Inflammatory macrophage treated with lipopolysaccharide for 4 hours (primary cell): Measurements from ENCODE around the gene SMG6.
"Not testable (repeated sequence)": the region's sequence is repeated elsewhere in the genome, so short reads cannot be mapped to it uniquely, and the experiment has no call there.

Experiments used
- DNase-seq: peaks from one replicate; pipeline ENCODE4 v3.0.0-alpha.2; 2020

The SMG6 gene

DNA sequence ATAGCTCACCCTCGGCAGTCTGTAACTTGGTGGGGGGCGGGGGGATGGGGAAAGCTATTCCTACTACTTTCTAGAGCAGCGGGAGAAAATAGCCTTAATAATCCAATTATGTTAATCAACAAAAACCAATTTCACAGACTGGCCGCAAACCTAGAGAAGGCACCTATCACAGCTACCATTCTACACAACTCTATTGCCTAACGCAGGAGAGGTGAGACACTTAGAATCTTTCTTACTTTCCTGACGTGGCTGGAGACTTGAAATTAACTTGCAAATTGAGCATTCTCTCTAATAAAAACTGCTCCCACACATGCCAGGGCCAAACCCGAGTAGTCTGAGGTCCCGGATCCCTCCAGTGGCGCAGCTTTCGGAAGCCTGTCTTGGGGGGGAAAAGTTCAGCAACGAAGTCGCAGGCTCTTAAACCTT, 794 bp downstream of the SMG6 start:
- DNase-seq: no peak

GRCh38 chr17:2299756-2300155, 3.8 kb downstream of the SMG6 start:
- DNase-seq: no peak

DNA sequence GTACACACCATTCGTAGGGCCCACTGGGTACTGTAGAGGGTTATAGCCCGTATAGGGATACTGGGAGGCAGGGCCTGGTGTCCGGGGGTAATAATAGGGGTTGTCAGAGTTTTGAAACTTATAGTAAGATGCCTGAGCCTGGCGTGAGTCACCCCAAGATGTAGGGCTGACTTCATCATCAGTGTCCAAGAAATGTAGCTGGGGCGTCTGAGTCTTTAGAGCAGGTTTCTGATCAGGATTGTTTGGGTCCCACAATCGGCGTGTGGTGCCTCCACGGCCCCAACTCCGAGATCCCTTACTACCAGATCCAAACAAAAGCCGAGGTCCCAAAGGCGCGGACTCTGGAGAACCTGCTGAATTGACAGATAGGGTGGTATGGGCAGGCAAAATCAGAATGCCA, 4.4 kb downstream of the SMG6 start:
- DNase-seq: no peak

GRCh38 chr17:2297023-2297422, 6.6 kb downstream of the SMG6 start:
- no peak for DNase-seq

- no peak for DNase-seq
Observed at GRCh38 chr17:2295575-2295974, 8.0 kb downstream of the SMG6 start.

GRCh38 chr17:2292100-2292499, 11.5 kb downstream of the SMG6 start:
- no peak for DNase-seq

GRCh38 chr17:2289878-2290478, 13.6 kb downstream of the SMG6 start:
- DNase-seq: no peak

DNA sequence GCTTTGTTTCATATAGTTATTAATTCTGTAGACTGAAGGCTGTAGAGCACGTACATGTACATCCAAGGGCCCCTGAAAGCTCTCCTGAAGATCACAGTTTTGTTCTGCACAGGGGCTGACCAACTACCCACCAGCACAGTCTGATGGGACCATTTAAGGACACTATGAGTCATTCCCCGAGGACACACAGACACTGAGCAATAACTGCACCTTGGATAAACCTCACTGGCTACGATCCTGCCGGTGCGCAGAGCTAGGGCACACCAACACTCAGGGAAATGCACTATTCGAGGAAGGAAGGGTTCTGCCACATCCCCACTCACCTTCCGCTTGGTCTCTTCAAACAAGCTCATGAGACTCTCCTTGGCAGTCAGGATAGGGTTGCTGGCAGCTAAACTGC, 20.3 kb downstream of the SMG6 start:
- no peak for DNase-seq

- DNase-seq: peak; percentile 85
Observed at GRCh38 chr17:2282297-2282873, 21.2 kb downstream of the SMG6 start.

DNA sequence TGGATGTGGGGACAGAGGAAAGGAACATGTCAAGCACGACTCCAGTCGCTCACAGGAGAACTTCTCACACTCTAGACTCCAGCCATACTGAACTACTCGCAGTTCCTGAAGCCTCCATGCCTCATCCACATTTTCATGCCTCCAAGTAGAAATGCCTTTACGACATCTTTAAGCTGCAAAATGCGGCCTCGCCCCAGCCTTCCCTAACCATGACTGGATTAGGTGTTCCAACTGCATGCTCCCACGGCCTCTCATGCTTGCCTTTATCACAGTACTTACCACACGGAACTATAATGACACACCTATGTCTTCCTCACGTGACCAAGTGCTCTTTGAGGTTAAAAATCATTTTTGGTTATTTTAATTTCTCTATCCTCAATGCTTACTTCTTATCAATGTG, 23.9 kb downstream of the SMG6 start:
- no peak for DNase-seq

DNA sequence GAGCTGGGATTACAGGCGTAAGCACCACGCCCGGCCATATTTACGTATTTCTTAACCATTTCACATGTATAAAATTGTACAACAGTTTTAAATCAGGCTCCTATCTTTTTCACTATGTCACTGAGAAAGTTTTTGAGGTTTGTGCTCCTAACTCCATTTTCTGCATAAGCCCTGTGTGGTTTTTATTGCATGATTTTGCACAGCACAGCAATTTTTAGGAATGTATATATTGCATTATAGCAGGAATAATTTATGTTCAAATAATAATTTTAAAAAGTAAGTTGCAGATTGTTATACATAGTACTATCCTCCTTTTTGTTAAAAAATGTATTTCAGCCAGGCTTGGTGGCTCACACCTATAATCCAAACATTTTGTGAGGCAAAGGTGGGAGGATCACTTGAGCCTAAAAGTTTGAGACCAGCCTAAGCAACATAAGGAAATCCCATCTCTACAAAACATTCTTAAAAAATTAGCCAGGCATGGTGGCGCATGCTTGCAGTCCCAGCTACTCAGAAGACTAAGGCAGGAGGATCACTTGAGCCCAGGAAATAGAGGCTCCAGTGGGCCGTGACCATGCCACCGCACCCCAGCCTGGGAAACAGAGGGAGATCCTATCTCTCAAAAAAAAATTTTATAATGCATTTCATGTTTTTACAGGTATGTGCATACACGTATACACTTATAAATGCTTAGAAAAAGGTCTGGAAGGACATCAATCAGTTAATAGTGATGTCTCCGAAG, 26.0 kb downstream of the SMG6 start:
- no peak for DNase-seq

- no peak for DNase-seq
Observed at GRCh38 chr17:2275722-2276121, 27.9 kb downstream of the SMG6 start.

GRCh38 chr17:2274414-2274813, 29.2 kb downstream of the SMG6 start:
- DNase-seq: no peak

DNA sequence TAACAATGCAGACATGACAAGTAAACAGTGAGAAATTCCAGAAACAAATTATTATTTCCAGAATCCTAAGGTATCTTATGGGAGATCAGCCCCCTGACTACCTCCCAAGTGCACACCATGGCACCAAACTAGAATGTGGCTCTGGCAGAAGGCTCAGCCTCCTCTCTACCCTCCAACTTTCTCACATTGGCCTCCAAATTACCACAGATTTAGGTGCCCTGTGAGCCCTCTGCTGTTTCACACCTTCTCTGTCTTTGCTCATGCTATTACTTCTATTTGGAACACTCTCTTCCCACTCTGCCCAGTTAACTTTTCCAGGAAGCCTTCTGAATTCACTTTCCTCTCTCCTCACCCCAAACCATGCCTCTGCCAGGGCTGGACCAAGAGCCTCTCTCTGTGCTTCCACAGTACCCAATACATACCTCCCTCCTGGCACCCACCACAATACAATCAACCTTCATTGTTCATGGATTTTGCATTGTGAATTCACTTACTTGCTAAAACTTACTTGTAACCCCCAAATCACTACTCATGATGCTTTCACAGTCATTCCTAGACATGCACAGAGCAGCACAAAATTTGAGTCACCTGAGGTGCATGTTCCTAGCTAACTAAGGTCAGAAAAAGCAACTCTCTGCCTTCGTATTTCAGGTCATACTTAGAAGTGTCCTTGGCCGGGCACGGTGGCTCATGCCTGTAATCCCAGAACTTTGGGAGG, 31.4 kb downstream of the SMG6 start:
- no peak for DNase-seq

GRCh38 chr17:2267354-2267753, 36.2 kb downstream of the SMG6 start:
- DNase-seq: no peak

GRCh38 chr17:2266865-2267228, 36.7 kb downstream of the SMG6 start:
- DNase-seq: no peak

- no peak for DNase-seq
Observed at GRCh38 chr17:2266045-2266864, 37.3 kb downstream of the SMG6 start.

DNA sequence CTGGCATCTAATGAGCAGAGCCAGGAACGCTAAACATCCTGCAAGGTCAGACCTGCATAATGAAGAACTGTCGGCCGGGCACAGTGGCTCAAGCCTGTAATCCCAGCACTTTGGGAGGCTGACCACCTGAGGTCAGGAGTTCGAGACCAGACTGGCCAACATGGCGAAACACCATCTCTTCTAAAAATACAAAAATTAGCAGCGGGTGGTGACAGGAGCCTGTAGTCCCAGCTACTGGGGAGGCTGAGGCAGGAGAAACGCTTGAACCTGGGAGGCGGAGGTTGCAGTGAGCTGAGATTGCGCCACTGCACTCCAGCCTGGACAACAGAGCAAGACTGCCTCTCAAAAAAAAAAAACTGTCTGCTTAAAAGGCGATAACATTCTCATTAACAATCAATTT, 38.4 kb downstream of the SMG6 start:
- not testable (repeated sequence) for DNase-seq

DNA sequence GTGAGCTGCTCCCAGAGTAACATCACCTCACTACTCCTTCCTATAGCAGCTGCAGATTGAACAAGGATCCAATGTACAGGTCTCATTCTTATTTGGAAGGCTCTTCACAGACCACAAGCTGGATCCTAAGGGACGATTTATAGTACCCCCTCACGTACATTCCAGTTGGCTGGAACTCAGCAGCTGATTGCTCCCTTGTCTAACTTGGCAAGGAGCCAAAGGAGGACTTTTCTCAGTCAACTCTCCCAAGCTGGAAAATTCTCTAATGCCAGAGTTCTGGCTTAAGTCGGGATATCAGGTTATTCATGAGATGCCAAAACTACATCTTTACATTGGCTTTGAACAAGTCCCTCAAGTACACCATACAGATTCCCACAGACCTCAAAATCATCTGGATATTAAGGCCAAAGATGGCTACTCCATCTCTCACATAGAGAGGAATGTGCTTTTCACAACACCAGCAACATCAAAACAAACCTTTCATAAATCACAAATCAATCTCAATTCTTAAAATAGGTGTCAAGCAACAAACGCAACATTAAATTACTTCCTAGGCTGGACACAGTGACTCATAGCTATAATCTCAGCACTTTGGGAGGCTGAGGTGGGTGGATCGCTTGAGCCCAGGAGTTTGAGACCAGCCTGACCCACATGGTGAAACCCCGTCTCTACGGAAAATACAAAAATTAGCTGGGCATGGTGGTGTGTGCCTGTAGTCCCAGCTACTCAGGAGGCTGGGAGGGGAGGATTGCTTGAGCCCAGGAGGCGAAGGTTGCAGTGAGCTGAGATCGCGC, 39.3 kb downstream of the SMG6 start:
- DNase-seq: no peak

DNA sequence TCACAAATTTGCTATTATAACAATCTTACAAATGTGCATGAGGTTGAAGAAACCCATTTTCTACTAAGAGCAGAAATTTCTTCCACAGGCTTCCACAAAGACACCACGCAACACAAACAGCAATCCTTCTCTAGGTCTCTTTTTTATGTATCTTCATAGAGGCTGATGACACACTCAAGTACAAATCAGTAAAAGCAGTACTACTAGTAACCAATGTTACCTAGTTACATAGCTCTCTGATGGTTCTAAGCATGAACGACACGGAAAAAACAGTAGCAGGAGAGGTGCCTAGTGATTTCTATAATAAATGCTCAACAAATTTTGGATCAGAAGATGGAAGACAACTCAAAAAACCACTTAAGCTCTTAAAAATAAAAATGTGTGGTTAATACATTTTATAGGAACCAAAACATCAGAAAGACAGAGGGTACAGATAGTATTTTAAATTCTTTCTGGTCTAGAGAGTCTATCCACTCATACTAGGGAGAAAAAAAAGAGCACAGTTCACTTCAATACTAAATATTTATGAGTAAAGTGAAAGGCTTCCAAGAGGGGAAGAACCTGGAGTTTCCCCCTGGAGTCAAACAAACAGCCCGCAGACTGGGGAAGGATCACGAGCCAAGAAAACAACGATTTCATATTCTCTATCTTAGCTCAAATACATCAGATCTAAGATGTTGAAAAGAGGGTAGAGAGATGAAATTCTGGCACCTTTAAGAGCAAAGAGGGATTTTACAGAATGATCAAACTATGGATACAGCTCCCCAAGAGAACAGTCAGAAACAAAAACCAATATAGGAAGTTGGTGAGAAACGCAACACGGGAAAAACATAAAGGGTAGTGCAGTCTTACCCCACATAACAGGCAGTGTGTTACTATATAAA, 40.2 kb downstream of the SMG6 start:
- peak; percentile 30 for DNase-seq

DNA sequence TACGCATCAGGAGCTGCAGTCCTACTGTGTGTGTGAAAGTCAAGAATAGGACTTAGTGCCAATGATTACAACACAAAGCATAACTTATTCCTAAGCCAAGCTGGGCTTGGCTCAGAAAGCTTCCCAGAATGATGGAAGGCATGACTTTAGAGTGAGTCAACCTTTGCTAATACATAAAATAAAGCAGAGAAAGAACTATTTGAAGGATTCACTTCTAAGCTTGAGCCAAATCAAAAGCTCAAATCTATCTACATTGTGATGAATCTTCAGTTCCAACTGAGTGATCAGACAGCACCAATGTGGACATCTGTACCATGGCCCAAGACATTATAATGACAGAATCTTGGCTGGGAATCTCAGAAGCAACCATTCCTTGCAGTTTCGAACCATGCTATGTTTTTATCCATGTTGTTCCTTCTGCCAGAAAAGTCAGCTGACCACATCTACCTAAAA, 41.4 kb downstream of the SMG6 start:
- DNase-seq: no peak
